Activated CD4-positive, alpha-beta memory T cell treated with anti-CD3 and anti-CD28 coated beads, Interleukin-2, amount 10 ng/mL, durations not matched to agents 7 days and 5 days (primary cell): ENCODE results near the gene ZRANB2. TPM values are rescaled to one million over a fixed set of nuclear protein-coding genes. Genes with fewer than 3 reads are reported as not detected.

Experiments used
- total RNA-seq, 2 experiments: library from RNA; stranded (reverse); gene quantifications; one replicate each; pipeline ENCODE4 v1.2.3, GENCODE V29; 2021

ZRANB2 gene
- total RNA-seq, 2 experiments from 2014 or later = 120 to 122 TPM

Other genes with a start within 250 kb of the ZRANB2 start
- gene PTGER3, start 33.2 kb downstream of the ZRANB2 start, total RNA-seq = under 1 TPM in 1 of 2 experiments, not detected in 1; 0.13 TPM